GM23248 (cell line): ENCODE data around the gene HRH1. TPM values are rescaled to one million over a fixed set of nuclear protein-coding genes. Genes with fewer than 3 reads are reported as not detected.
A peak's percentile ranks its signal among the peaks of the same experiment; 100 is the strongest.
"Not testable (repeated sequence)": the region's sequence is repeated elsewhere in the genome, so short reads cannot be mapped to it uniquely, and the experiment has no call there.

Source experiments
- DNase-seq: peaks from one replicate; pipeline ENCODE4 v3.0.0-alpha.2; 2015
- H2AFZ ChIP-seq: fragments of 200-600 bp; sonication (generic); 2 replicates; pipeline ENCODE4 v1.6.1; 2016; ENCODE audit warnings: antibody characterized with exemption
- H3F3A ChIP-seq: fragments of 200-600 bp; sonication (generic); 2 replicates; pipeline ENCODE4 v1.6.1; 2016; ENCODE audit warnings: mild to moderate bottlenecking, antibody characterized with exemption, mixed run types; ENCODE audit not compliant: insufficient read depth
- H3K27ac ChIP-seq: fragments of 200-600 bp; sonication (generic); 2 replicates; pipeline ENCODE4 v1.5.1; 2016; ENCODE audit warnings: mild to moderate bottlenecking
- H3K27me3 ChIP-seq: fragments of 200-600 bp; sonication (generic); replicated peaks from 2 replicates; pipeline ENCODE4 v1.6.1; 2016; ENCODE audit warnings: mild to moderate bottlenecking; ENCODE audit not compliant: insufficient read depth
- H3K36me3 ChIP-seq: fragments of 200-600 bp; sonication (generic); 2 replicates; pipeline ENCODE4 v1.6.1; 2016; ENCODE audit warnings: low read depth, mild to moderate bottlenecking
- H3K4me1 ChIP-seq: fragments of 200-600 bp; sonication (generic); 2 replicates; pipeline ENCODE4 v1.6.1; 2016; ENCODE audit warnings: mild to moderate bottlenecking; ENCODE audit not compliant: insufficient read depth
- H3K4me2 ChIP-seq: fragments of 200-600 bp; sonication (generic); one replicate; pipeline ENCODE4 v1.6.1; 2016; ENCODE audit warnings: mild to moderate bottlenecking; ENCODE audit not compliant: unreplicated experiment
- H3K4me3 ChIP-seq: fragments of 200-600 bp; sonication (generic); 2 replicates; pipeline ENCODE4 v1.5.1; 2016; ENCODE audit warnings: mild to moderate bottlenecking
- H3K79me2 ChIP-seq: fragments of 200-600 bp; sonication (generic); 2 replicates; pipeline ENCODE4 v1.6.1; 2016; ENCODE audit warnings: mild to moderate bottlenecking; ENCODE audit not compliant: insufficient read depth
- H3K9ac ChIP-seq: fragments of 200-600 bp; sonication (generic); 2 replicates; pipeline ENCODE4 v1.6.1; 2016; ENCODE audit warnings: mild to moderate bottlenecking
- H3K9me2 ChIP-seq: fragments of 200-600 bp; sonication (generic); 2 replicates; pipeline ENCODE4 v1.6.1; 2016; ENCODE audit warnings: mixed run types, mild to moderate bottlenecking, moderate library complexity; ENCODE audit not compliant: insufficient read depth
- H3K9me3 ChIP-seq: fragments of 200-600 bp; sonication (generic); one replicate; pipeline ENCODE4 v1.6.1; 2017; ENCODE audit warnings: low read depth
- H4K20me1 ChIP-seq: fragments of 200-600 bp; sonication (generic); 2 replicates; pipeline ENCODE4 v1.6.0; 2016; ENCODE audit not compliant: insufficient read depth
- EZH2 ChIP-seq: fragments of 200-600 bp; sonication (generic); IDR thresholded peaks from 2 replicates; pipeline ENCODE4 v1.6.1; 2018; ENCODE audit warnings: antibody characterized with exemption, mild to moderate bottlenecking; ENCODE audit not compliant: insufficient read depth, poor library complexity, severe bottlenecking
- EZH2phosphoT487 ChIP-seq: fragments of 200-600 bp; sonication (generic); IDR thresholded peaks from 2 replicates; pipeline ENCODE4 v1.6.1; 2018; ENCODE audit warnings: antibody characterized with exemption, moderate library complexity, mild to moderate bottlenecking, low read depth; ENCODE audit not compliant: insufficient read depth
- WGBS, 2 experiments: methylation state at CpG; one replicate each; pipeline ENCODE4 v1.1.6; 2015 to 2017; ENCODE audit warnings: low lambda C conversion rate in 2 of 2, low coverage in 1 of 2; ENCODE audit errors: missing lambda C conversion rate in 2 of 2; 5-methylcytosine and 5-hydroxymethylcytosine counted together
- in situ Hi-C: fragments of 300-500 bp; cut with MboI; formaldehyde crosslinking; loops from 2 replicates; pipeline ENCODE4 v1.15.0; 2020
- polyA plus RNA-seq: library from polyadenylated mRNA; unstranded; fragments of >200 nt; fragmentation: Nextera tagmentation; extraction: Ambion mirVana; gene quantifications from 2 replicates; pipeline ENCODE4 v1.2.1, GENCODE V29; 2016
- total RNA-seq: library from RNA; depleted of rRNA; stranded (reverse); fragments of >200 nt; shearing (Covaris generic); gene quantifications from 2 replicates; pipeline ENCODE4 v1.2.3, GENCODE V29; 2014

The HRH1 gene
- total and polyA plus RNA-seq, 2 experiments from 2014 or later = 7.1 to 9.0 TPM

- no peak overlapping the region for H2AFZ ChIP-seq
- peaks cover 85% of the 10 kb centered on the region for H3K79me2 ChIP-seq
- H3K27ac ChIP-seq = no peak overlapping the region
- H3F3A ChIP-seq = peaks cover 25% of the 10 kb centered on the region
- no peaks in the 10 kb centered on the region for H3K27me3 ChIP-seq
- H3K9me2 ChIP-seq = 0 out of 2 replicates have a peak, but pooled peaks cover 4% of the 10 kb centered on the region
- H3K9ac ChIP-seq = no peak overlapping the region
- no peak overlapping the region for H3K4me3 ChIP-seq
- in situ Hi-C loops = no loop called here
- peaks cover 36% of the 10 kb centered on the region for H3K4me1 ChIP-seq
- H3K9me3 ChIP-seq = no peaks in the 10 kb centered on the region
- TF ChIP-seq EZH2 (no peak), EZH2phosphoT487 (no peak)
- DNase-seq = no peak
- H3K36me3 ChIP-seq = no peaks in the 10 kb centered on the region
- H3K4me2 ChIP-seq = no peak overlapping the region
- WGBS, 2 experiments = 97 to 98% methylated on average over 2 of the region's 2 CpGs
- H4K20me1 ChIP-seq = no peaks in the 10 kb centered on the region
Observed at GRCh38 chr3:11203961-11204360, 49.7 kb downstream of the HRH1 start.

GRCh38 chr3:11204697-11205348 lies 50.5 kb downstream of the HRH1 start:
- Histone ChIP-seq H4K20me1 (no peaks in the 10 kb centered on the region), H3K4me1 (peaks cover 36% of the 10 kb centered on the region), H2AFZ (no peak overlapping the region), H3K79me2 (peaks cover 85% of the 10 kb centered on the region), H3K4me3 (no peak overlapping the region), H3K36me3 (no peaks in the 10 kb centered on the region), H3F3A (peaks cover 28% of the 10 kb centered on the region), H3K9me2 (0 out of 2 replicates have a peak, but pooled peaks cover 4% of the 10 kb centered on the region), H3K4me2 (no peak overlapping the region), H3K27me3 (no peaks in the 10 kb centered on the region), H3K27ac (no peak overlapping the region), H3K9me3 (no peaks in the 10 kb centered on the region), H3K9ac (no peak overlapping the region)
- in situ Hi-C loops = no loop called here
- DNase-seq = no peak
- TF ChIP-seq EZH2 = no peak
- TF ChIP-seq EZH2phosphoT487 = no peak
- 66 to 73% methylated on average over 10 of the region's 10 CpGs for WGBS, 2 experiments

DNA sequence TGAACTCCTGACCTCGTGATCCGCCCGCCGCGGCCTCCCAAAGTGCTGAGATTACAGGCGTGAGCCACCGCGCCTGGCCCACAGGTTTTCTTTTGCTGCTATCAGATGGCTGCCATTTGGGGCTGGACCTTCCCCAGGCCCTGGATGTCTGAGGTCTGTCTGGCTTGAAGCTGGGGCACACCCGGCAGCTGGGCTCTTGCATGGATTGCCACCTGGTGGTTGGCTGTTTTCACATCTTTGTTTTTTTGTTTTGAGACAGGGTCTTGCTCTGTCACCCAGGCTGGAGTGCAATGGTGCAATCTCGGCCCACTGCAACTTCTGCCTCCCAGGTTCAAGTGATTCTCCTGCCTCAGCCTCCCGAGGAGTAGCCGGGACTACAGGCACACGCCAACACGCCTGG lies 51.6 kb downstream of the HRH1 start:
- H2AFZ ChIP-seq, H3K27ac ChIP-seq, H3K4me2 ChIP-seq, H3K9me2 ChIP-seq, H3K36me3 ChIP-seq, H3K27me3 ChIP-seq, H3K9me3 ChIP-seq, H4K20me1 ChIP-seq, in situ Hi-C loops, H3K4me3 ChIP-seq, H3K9ac ChIP-seq: not testable (repeated sequence)
- peaks cover 92% of the 10 kb centered on the region for H3K79me2 ChIP-seq
- 94 to 95% methylated on average over 14 of the region's 14 CpGs for WGBS, 2 experiments
- peaks cover 22% of the 10 kb centered on the region for H3F3A ChIP-seq
- peak; percentile 50 for DNase-seq
- peaks cover 29% of the 10 kb centered on the region for H3K4me1 ChIP-seq

DNA sequence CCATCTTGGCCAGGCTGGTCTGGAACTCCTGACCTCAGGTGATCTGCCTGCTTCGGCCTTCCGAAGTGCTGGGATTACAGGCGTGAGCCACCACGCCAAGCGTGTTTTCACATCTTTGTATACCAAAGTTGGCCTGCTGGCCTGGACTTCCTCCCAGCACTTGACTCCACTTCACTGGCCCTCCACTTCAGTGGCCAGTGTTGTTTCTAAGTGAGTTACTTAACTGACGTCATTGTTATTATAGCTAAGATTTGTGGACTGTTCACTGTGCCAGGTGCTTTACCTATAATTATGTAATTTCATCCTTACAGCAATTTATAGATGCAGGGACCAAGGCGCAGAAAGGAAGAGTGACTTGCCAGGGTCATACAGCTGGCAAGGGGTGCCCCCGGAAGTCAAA lies 52.0 kb downstream of the HRH1 start:
- DNase-seq = no peak
- no peaks in the 10 kb centered on the region for H3K27me3 ChIP-seq
- 0 out of 2 replicates have a peak, but pooled peaks cover 4% of the 10 kb centered on the region for H3K9me2 ChIP-seq
- no peak overlapping the region for H3K4me2 ChIP-seq
- H3K79me2 ChIP-seq = peaks cover 92% of the 10 kb centered on the region
- no peak overlapping the region for H3K9ac ChIP-seq
- in situ Hi-C loops = no loop called here
- H3K4me1 ChIP-seq = peaks cover 29% of the 10 kb centered on the region
- TF ChIP-seq EZH2phosphoT487 (no peak), EZH2 (no peak)
- H4K20me1 ChIP-seq = no peaks in the 10 kb centered on the region
- no peak overlapping the region for H3K4me3 ChIP-seq
- H3K27ac ChIP-seq = no peak overlapping the region
- WGBS, 2 experiments = 82 to 83% methylated on average over 8 of the region's 8 CpGs
- H3K36me3 ChIP-seq = no peaks in the 10 kb centered on the region
- peaks cover 22% of the 10 kb centered on the region for H3F3A ChIP-seq
- no peak overlapping the region for H2AFZ ChIP-seq
- H3K9me3 ChIP-seq = no peaks in the 10 kb centered on the region

- no peak for TF ChIP-seq EZH2
- TF ChIP-seq EZH2phosphoT487 = no peak
- no peak overlapping the region for H3K9ac ChIP-seq
- H3K27ac ChIP-seq = no peak overlapping the region
- in situ Hi-C loops = no loop called here
- no peaks in the 10 kb centered on the region for H3K27me3 ChIP-seq
- H3K4me2 ChIP-seq = no peak overlapping the region
- H3K4me1 ChIP-seq = peaks cover 29% of the 10 kb centered on the region
- WGBS, 2 experiments = 92% methylated on average over 8 of the region's 8 CpGs
- DNase-seq = no peak
- no peak overlapping the region for H2AFZ ChIP-seq
- no peaks in the 10 kb centered on the region for H4K20me1 ChIP-seq
- peaks cover 85% of the 10 kb centered on the region for H3K79me2 ChIP-seq
- no peak overlapping the region for H3K4me3 ChIP-seq
- peaks cover 27% of the 10 kb centered on the region for H3F3A ChIP-seq
- H3K36me3 ChIP-seq = no peaks in the 10 kb centered on the region
- no peaks in the 10 kb centered on the region for H3K9me3 ChIP-seq
- H3K9me2 ChIP-seq = 0 out of 2 replicates have a peak, but pooled peaks cover 4% of the 10 kb centered on the region
Observed at GRCh38 chr3:11206953-11207352, 52.7 kb downstream of the HRH1 start.
